GM23338 (cell line): ENCODE data around the gene CHTF8. TPM values are rescaled to one million over a fixed set of nuclear protein-coding genes. Genes with fewer than 3 reads are reported as not detected.

ENCODE experiments used
- ATAC-seq: fragments of 200-7000 bp; cut with Tn5 transposase; 3 replicates; pipeline ENCODE4 v1.9.1; 2020
- DNase-seq: peaks from one replicate; pipeline ENCODE4 v3.0.0-alpha.2; 2015; ENCODE audit warnings: low spot score
- H2AFZ ChIP-seq: fragments of 200-600 bp; sonication (generic); 2 replicates; pipeline ENCODE4 v1.8.0; 2016; ENCODE audit warnings: antibody characterized with exemption, mild to moderate bottlenecking, moderate library complexity
- H3F3A ChIP-seq: fragments of 200-600 bp; sonication (generic); replicated peaks from 2 replicates; pipeline ENCODE4 v1.8.0; 2017; ENCODE audit warnings: antibody characterized with exemption, mixed run types, low read depth
- H3K27ac ChIP-seq: fragments of 200-600 bp; sonication (generic); 2 replicates; pipeline ENCODE4 v1.6.1; 2016; ENCODE audit warnings: low read depth
- H3K27me3 ChIP-seq: fragments of 200-600 bp; sonication (generic); 2 replicates; pipeline ENCODE4 v1.8.0; 2016; ENCODE audit warnings: mild to moderate bottlenecking, mixed run types, moderate library complexity; ENCODE audit not compliant: insufficient read depth
- H3K36me3 ChIP-seq: fragments of 200-600 bp; sonication (generic); 2 replicates; pipeline ENCODE4 v1.8.0; 2016; ENCODE audit warnings: mild to moderate bottlenecking; ENCODE audit not compliant: insufficient read depth
- H3K4me1 ChIP-seq: fragments of 200-600 bp; sonication (generic); 2 replicates; pipeline ENCODE4 v1.8.0; 2016; ENCODE audit warnings: mild to moderate bottlenecking, moderate library complexity; ENCODE audit not compliant: insufficient read depth
- H3K4me2 ChIP-seq: fragments of 200-600 bp; sonication (generic); 2 replicates; pipeline ENCODE4 v1.7.1; 2017; ENCODE audit warnings: mixed run types
- H3K4me3 ChIP-seq: fragments of 200-600 bp; sonication (generic); 2 replicates; pipeline ENCODE4 v1.6.1; 2016; ENCODE audit warnings: mixed run types
- H3K79me2 ChIP-seq: fragments of 200-600 bp; sonication (generic); replicated peaks from 2 replicates; pipeline ENCODE4 v1.8.0; 2017; ENCODE audit warnings: mild to moderate bottlenecking; ENCODE audit not compliant: insufficient read depth
- H3K9me2 ChIP-seq: fragments of 200-600 bp; sonication (generic); 2 replicates; pipeline ENCODE4 v1.8.0; 2017; ENCODE audit not compliant: insufficient read depth
- H4K20me1 ChIP-seq: fragments of 200-600 bp; sonication (generic); replicated peaks from 2 replicates; pipeline ENCODE4 v1.8.0; 2017; ENCODE audit warnings: mild to moderate bottlenecking; ENCODE audit not compliant: insufficient read depth
- H3K27ac Mint-ChIP-seq: 2 replicates; pipeline ENCODE4 v1.8.0; 2020; ENCODE audit warnings: inconsistent platforms, mild to moderate bottlenecking, moderate library complexity, mixed read lengths
- H3K27me3 Mint-ChIP-seq: 3 replicates; pipeline ENCODE4 v1.8.0; 2022; ENCODE audit warnings: low read depth, mild to moderate bottlenecking, moderate library complexity, mixed read lengths, inconsistent platforms; ENCODE audit not compliant: insufficient read depth, poor library complexity
- H3K36me3 Mint-ChIP-seq: 3 replicates; pipeline ENCODE4 v1.8.0; 2021; ENCODE audit warnings: low read depth, mild to moderate bottlenecking, inconsistent platforms, moderate library complexity, mixed read lengths
- H3K4me1 Mint-ChIP-seq: 3 replicates; pipeline ENCODE4 v1.8.0; 2020; ENCODE audit warnings: mild to moderate bottlenecking, inconsistent platforms, mixed read lengths
- H3K4me3 Mint-ChIP-seq: 3 replicates; pipeline ENCODE4 v1.8.0; 2021; ENCODE audit warnings: moderate library complexity, mild to moderate bottlenecking, inconsistent platforms, mixed read lengths
- H3K9me3 Mint-ChIP-seq: 3 replicates; pipeline ENCODE4 v1.8.0; 2020; ENCODE audit warnings: moderate library complexity, mild to moderate bottlenecking, inconsistent platforms, mixed read lengths
- CREB1 ChIP-seq: fragments of 250-450 bp; sonication (Bioruptor Pico); IDR thresholded peaks from 2 replicates; pipeline ENCODE4 v1.5.0; 2020; ENCODE audit warnings: low read depth, mild to moderate bottlenecking, moderate library complexity
- CTCF ChIP-seq, 2 experiments: fragments of 200-600 bp in 1 of 2; sonication (generic) in 1 of 2; conservative IDR thresholded peaks; 2 replicates each; pipeline versions ENCODE4 v1.5.1 to v1.6.1; 2016 to 2017; ENCODE audit warnings: antibody characterized with exemption in 2 of 2, low read depth in 2 of 2, mild to moderate bottlenecking in 2 of 2, moderate library complexity in 1 of 2
- EZH2 ChIP-seq: fragments of 200-600 bp; sonication (generic); IDR thresholded peaks from one replicate; pipeline ENCODE4 v1.8.0; 2017; ENCODE audit warnings: antibody characterized with exemption, mild to moderate bottlenecking, low read depth; ENCODE audit not compliant: unreplicated experiment
- EZH2phosphoT487 ChIP-seq: fragments of 200-600 bp; sonication (generic); IDR thresholded peaks from one replicate; pipeline ENCODE4 v1.8.1; 2018; ENCODE audit warnings: antibody characterized with exemption; ENCODE audit not compliant: unreplicated experiment
- JUNB ChIP-seq: IDR thresholded peaks from one replicate; pipeline ENCODE4 v1.6.1; 2016; ENCODE audit warnings: antibody characterized with exemption; ENCODE audit not compliant: unreplicated experiment
- NANOG ChIP-seq: IDR thresholded peaks from 2 replicates; pipeline ENCODE4 v1.6.1; 2016; ENCODE audit warnings: antibody characterized with exemption, borderline replicate concordance
- POLR2AphosphoS5 ChIP-seq: IDR thresholded peaks from 2 replicates; pipeline ENCODE4 v1.6.1; 2016; ENCODE audit warnings: antibody characterized with exemption, low read depth
- REST ChIP-seq: IDR thresholded peaks from one replicate; pipeline ENCODE4 v1.6.1; 2018; ENCODE audit warnings: antibody characterized with exemption; ENCODE audit not compliant: unreplicated experiment
- STAT1 ChIP-seq: IDR thresholded peaks from one replicate; pipeline ENCODE4 v1.6.1; 2016; ENCODE audit warnings: antibody characterized with exemption; ENCODE audit not compliant: unreplicated experiment
- ZNF114 ChIP-seq: fragments of 250-450 bp; sonication (Bioruptor Pico); IDR thresholded peaks from 2 replicates; pipeline ENCODE4 v1.5.0; 2020; ENCODE audit warnings: mild to moderate bottlenecking, moderate library complexity
- ZNF331 ChIP-seq: fragments of 250-450 bp; sonication (Bioruptor Pico); IDR thresholded peaks from 2 replicates; pipeline ENCODE4 v1.5.0; 2020; ENCODE audit warnings: low read depth, mild to moderate bottlenecking, moderate library complexity
- long read RNA-seq: library from polyadenylated mRNA; unstranded; transcript quantifications from one replicate; pipeline ENCODE4 v2.0.0, GENCODE V29; 2020; ENCODE audit not compliant: unreplicated experiment
- polyA plus RNA-seq: library from polyadenylated mRNA; unstranded; fragments of >200 nt; fragmentation: Nextera tagmentation; extraction: Ambion mirVana; gene quantifications from 2 replicates; pipeline ENCODE4 v1.2.1, GENCODE V29; 2016
- total RNA-seq: library from RNA; depleted of rRNA; stranded (reverse); fragments of >200 nt; shearing (Covaris generic); gene quantifications from 2 replicates; pipeline ENCODE4 v1.2.3, GENCODE V29; 2014; rRNA removed
- TF ChIP-seq, protein P1 (sequence below): fragments of 250-450 bp; sonication (Bioruptor Pico); IDR thresholded peaks from 2 replicates; pipeline ENCODE4 v1.5.0; 2020; ENCODE audit warnings: mild to moderate bottlenecking, moderate library complexity
- TF ChIP-seq, protein P2 (sequence below): IDR thresholded peaks from 2 replicates; pipeline ENCODE4 v1.6.1; 2016; ENCODE audit warnings: antibody characterized with exemption

Gene CHTF8
- total RNA-seq (147 and 155 TPM in 2 replicates), polyA plus RNA-seq (24.4 and 25.5 TPM in 2 replicates)
- long read RNA-seq, transcript CHTF8-203 (4 exons, 2,903 nt), result major isoform, 5 of 12 reads
- long read RNA-seq, partial matches to known transcripts, result 0 of 12 reads
- long read RNA-seq, other reads (novel, unspliced or antisense), result 3 of 12 reads

DNA sequence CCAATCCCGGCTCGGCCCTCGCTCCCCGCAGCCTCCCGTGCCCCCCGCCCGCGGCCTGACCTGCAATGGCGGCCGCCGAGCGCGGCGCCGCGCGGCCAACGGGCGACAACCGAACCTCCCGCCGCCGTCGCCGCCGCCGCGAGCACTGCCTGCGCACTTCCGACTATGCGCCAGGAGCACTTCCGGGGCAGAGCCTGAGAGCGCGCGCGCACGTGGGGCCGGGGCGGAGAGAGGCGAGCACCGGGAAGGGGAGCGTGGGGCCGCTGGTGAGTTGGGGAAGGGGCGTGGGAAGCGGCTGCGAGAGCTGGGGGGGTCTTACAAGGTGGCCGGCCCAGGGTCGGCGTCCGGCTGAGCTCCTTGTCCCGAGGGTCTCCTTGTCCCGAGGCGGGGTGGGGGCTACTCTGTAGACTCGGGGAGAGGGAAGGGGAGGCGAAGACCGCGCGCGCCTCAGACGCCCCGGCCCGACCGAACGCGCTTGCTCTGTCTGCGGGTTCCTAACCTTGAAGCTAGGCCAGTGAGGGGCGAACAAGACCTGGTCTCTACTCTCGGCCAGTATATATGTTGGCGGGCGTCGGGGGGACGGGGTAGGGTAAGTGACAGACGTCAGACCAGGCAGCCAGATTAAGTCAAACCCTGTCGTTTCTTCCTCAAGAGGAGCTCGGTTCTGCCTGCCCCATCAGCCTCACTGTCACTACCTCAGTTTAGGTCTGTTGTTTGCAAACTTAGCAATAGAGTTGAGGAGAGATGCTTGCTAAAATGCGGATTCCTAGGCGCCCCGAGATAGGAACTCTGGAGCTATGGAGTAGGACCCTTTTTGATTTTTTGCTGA is at the start of gene CHTF8, which contains the start of gene UTP4:
TSS of gene CHTF8 (minus strand) at position 165 of the 829 bp plus-strand sequence. CDS start 11,130 bp downstream, outside the sequence.
TSS of gene UTP4 (plus strand) at position 226 of the 829 bp plus-strand sequence. CDS start 811 bp downstream, outside the sequence.
- H3K27me3 Mint-ChIP-seq, result peaks cover 12% of the 10 kb centered on the region
- TF ChIP-seq NANOG (no peak), STAT1 (no peak), EZH2 (no peak), ZNF114 (CRISPR knock-in tag) (no peak), EZH2phosphoT487 (no peak), ZNF331 (no peak), POLR2AphosphoS5 (peak; percentile 79), REST (no peak), JUNB (no peak), CREB1 (CRISPR knock-in tag) (peak; percentile 64), CTCF (conservative IDR thresholded peaks at IDR 0.05; ENCODE audit: low read depth in 2 of 2) (no peak)
- TF ChIP-seq, protein P1, sequence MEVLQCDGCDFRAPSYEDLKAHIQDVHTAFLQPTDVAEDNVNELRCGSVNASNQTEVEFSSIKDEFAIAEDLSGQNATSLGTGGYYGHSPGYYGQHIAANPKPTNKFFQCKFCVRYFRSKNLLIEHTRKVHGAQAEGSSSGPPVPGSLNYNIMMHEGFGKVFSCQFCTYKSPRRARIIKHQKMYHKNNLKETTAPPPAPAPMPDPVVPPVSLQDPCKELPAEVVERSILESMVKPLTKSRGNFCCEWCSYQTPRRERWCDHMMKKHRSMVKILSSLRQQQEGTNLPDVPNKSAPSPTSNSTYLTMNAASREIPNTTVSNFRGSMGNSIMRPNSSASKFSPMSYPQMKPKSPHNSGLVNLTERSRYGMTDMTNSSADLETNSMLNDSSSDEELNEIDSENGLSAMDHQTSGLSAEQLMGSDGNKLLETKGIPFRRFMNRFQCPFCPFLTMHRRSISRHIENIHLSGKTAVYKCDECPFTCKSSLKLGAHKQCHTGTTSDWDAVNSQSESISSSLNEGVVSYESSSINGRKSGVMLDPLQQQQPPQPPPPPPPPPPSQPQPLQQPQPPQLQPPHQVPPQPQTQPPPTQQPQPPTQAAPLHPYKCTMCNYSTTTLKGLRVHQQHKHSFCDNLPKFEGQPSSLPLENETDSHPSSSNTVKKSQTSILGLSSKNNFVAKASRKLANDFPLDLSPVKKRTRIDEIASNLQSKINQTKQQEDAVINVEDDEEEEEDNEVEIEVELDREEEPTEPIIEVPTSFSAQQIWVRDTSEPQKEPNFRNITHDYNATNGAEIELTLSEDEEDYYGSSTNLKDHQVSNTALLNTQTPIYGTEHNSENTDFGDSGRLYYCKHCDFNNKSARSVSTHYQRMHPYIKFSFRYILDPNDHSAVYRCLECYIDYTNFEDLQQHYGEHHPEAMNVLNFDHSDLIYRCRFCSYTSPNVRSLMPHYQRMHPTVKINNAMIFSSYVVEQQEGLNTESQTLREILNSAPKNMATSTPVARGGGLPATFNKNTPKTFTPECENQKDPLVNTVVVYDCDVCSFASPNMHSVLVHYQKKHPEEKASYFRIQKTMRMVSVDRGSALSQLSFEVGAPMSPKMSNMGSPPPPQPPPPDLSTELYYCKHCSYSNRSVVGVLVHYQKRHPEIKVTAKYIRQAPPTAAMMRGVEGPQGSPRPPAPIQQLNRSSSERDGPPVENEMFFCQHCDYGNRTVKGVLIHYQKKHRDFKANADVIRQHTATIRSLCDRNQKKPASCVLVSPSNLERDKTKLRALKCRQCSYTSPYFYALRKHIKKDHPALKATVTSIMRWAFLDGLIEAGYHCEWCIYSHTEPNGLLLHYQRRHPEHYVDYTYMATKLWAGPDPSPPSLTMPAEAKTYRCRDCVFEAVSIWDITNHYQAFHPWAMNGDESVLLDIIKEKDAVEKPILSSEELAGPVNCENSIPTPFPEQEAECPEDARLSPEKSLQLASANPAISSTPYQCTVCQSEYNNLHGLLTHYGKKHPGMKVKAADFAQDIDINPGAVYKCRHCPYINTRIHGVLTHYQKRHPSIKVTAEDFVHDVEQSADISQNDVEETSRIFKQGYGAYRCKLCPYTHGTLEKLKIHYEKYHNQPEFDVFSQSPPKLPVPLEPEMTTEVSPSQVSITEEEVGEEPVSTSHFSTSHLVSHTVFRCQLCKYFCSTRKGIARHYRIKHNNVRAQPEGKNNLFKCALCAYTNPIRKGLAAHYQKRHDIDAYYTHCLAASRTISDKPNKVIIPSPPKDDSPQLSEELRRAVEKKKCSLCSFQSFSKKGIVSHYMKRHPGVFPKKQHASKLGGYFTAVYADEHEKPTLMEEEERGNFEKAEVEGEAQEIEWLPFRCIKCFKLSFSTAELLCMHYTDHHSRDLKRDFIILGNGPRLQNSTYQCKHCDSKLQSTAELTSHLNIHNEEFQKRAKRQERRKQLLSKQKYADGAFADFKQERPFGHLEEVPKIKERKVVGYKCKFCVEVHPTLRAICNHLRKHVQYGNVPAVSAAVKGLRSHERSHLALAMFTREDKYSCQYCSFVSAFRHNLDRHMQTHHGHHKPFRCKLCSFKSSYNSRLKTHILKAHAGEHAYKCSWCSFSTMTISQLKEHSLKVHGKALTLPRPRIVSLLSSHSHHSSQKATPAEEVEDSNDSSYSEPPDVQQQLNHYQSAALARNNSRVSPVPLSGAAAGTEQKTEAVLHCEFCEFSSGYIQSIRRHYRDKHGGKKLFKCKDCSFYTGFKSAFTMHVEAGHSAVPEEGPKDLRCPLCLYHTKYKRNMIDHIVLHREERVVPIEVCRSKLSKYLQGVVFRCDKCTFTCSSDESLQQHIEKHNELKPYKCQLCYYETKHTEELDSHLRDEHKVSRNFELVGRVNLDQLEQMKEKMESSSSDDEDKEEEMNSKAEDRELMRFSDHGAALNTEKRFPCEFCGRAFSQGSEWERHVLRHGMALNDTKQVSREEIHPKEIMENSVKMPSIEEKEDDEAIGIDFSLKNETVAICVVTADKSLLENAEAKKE (CRISPR knock-in tag), result no peak
- TF ChIP-seq, protein P2, sequence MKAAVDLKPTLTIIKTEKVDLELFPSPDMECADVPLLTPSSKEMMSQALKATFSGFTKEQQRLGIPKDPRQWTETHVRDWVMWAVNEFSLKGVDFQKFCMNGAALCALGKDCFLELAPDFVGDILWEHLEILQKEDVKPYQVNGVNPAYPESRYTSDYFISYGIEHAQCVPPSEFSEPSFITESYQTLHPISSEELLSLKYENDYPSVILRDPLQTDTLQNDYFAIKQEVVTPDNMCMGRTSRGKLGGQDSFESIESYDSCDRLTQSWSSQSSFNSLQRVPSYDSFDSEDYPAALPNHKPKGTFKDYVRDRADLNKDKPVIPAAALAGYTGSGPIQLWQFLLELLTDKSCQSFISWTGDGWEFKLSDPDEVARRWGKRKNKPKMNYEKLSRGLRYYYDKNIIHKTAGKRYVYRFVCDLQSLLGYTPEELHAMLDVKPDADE, result no peak; the same call in 1 of the 2 replicates
- H3K4me1 Mint-ChIP-seq, result peaks cover 34% of the 10 kb centered on the region
- Histone ChIP-seq H3K4me1 (peaks cover 18% of the 10 kb centered on the region), H3K4me2 (peak within 1 kb of the TSS; percentile 99), H3K27me3 (no peaks in the 10 kb centered on the region), H3K36me3 (peaks cover 15% of the 10 kb centered on the region), H3K27ac (peak within 1 kb of the TSS; percentile 100), H3K79me2 (peaks cover 93% of the 10 kb centered on the region), H3K4me3 (peak within 1 kb of the TSS; percentile 99), H4K20me1 (peaks cover 47% of the 10 kb centered on the region), H2AFZ (peak within 1 kb of the TSS; percentile 81; the same call in 1 of the 2 replicates), H3K9me2 (no peaks in the 10 kb centered on the region), H3F3A (peaks cover 23% of the 10 kb centered on the region)
- H3K9me3 Mint-ChIP-seq, result no peaks in the 10 kb centered on the region
- H3K36me3 Mint-ChIP-seq, result peaks cover 55% of the 10 kb centered on the region
- peak within 1 kb of the TSS; percentile 98 for H3K27ac Mint-ChIP-seq
- DNase-seq (peak; percentile 88), ATAC-seq (peak; percentile 85)
- peak within 1 kb of the TSS; percentile 96 for H3K4me3 Mint-ChIP-seq
